Loucy (cell line): Measurements from ENCODE around the gene NEK4.

Experiments
- CTCF ChIP-seq: fragments of 200-600 bp; sonication (generic); conservative IDR thresholded peaks from 2 replicates; pipeline ENCODE4 v1.5.1; 2014; ENCODE audit warnings: mild to moderate bottlenecking, antibody characterized with exemption, low read length
- EZH2phosphoT487 ChIP-seq: fragments of 200-600 bp; IDR thresholded peaks from 2 replicates; pipeline ENCODE4 v1.6.1; 2018; ENCODE audit warnings: antibody characterized with exemption, mild to moderate bottlenecking, moderate library complexity, borderline replicate concordance

- TF ChIP-seq CTCF (no peak), EZH2phosphoT487 (no peak)
Observed at GRCh38 chr3:52775877-52776276, 5.1 kb upstream of the NEK4 start.
